SK-N-MC (cell line): ENCODE data around the gene GRP.

Experiments used
- EZH2 ChIP-seq: fragments of 200-600 bp; sonication (generic); IDR thresholded peaks from one replicate; pipeline ENCODE4 v1.6.1; 2017; ENCODE audit warnings: antibody characterized with exemption
- FOXP2 ChIP-seq: optimal IDR thresholded peaks from 2 replicates; pipeline ENCODE3; 2011; ENCODE audit warnings: mild to moderate bottlenecking, moderate library complexity; ENCODE audit not compliant: insufficient read depth; ENCODE audit errors: extremely low read length, control extremely low read depth
- POLR2AphosphoS5 ChIP-seq: IDR thresholded peaks from 2 replicates; pipeline ENCODE4 v1.6.1; 2012; ENCODE audit warnings: mild to moderate bottlenecking, low read depth, low read length, borderline replicate concordance

GRCh38 chr18:59189008-59189407 lies 30.9 kb upstream of the GRP start:
- TF ChIP-seq EZH2 (no peak), POLR2AphosphoS5 (no peak), FOXP2 (no peak)
